Inflammatory macrophage treated with lipopolysaccharide for 1 hour (primary cell): Measurements from ENCODE around the gene KIF2A.

Source experiments
- DNase-seq, 2 donors: peaks; one replicate each; pipeline ENCODE4 v3.0.0-alpha.2; 2020 to 2022

Gene KIF2A

GRCh38 chr5:62330302-62330701 lies 24.3 kb downstream of the KIF2A start:
- DNase-seq: no peak

GRCh38 chr5:62331921-62332320 lies 25.9 kb downstream of the KIF2A start:
- DNase-seq: no peak

DNA sequence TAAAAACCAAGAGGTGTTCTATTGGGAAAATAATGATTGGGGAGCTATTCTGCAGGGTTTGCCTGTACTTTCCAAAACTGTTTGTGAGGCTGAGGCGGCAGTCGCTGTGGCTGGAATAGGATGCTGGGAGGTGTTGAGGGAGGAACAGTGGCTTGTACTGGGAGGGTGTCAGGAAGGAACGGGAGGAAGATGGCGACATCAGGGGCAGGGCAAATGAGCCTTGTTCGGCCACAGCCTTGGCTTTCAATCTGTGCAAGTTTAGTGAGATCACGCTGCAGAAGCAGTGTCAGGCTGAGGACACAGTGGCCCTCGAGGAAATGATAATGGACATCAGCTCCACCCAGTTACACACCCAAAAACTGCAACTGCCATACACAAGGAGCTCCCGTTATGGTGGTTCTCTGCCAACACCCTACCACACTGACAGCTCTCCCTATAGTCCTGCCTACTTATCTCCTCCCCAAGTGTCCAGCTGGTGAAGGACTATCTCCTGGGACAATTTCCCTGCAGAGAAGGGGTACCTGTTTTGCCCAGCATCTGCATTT lies 27.3 kb downstream of the KIF2A start:
- no peak for DNase-seq

DNA sequence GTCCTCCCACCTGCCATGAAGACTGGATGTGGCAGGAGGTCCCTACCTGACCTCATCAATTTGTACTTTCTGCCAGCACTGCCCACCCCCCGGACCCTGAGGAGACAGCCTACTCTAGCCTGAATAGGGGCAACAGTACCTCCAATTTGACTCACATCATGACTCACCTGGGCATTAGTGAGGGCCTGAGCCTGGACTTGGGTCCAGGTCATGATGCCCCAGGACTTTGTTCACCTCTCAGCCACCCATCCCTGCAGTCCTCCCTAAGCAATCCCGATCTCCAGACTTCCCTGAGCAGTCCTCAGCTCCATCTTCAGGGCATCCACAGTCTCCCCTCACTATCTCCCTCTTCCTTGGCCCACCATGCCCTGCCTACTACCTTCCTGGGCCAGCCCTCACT lies 28.1 kb downstream of the KIF2A start:
- no peak for DNase-seq

- DNase-seq: peak; percentile 32 to 65
Observed at GRCh38 chr5:62340392-62340791, 34.4 kb downstream of the KIF2A start.

- no peak for DNase-seq
Observed at GRCh38 chr5:62340979-62341378, 35.0 kb downstream of the KIF2A start.

- DNase-seq: no peak
Observed at GRCh38 chr5:62341783-62342475, 35.9 kb downstream of the KIF2A start.

DNA sequence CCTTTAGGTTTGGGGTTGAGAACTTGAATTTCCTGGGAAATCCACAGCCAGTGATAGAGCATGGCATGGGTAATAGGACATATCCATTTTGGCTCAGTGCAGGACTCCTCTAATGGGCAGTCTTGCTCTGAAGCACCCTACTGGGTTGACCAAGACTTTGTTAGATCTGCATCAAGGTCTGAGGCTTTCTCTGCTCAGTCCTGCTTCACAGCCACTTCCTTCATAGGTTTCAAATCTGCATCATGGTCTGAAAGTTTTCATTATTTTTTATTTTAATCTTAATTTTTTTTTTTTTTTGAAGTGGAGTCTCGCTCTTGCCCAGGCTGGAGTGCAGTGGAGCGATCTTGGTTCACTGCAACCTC lies 36.5 kb downstream of the KIF2A start:
- no peak for DNase-seq

- no peak for DNase-seq
Observed at GRCh38 chr5:62343428-62343827, 37.4 kb downstream of the KIF2A start.

DNA sequence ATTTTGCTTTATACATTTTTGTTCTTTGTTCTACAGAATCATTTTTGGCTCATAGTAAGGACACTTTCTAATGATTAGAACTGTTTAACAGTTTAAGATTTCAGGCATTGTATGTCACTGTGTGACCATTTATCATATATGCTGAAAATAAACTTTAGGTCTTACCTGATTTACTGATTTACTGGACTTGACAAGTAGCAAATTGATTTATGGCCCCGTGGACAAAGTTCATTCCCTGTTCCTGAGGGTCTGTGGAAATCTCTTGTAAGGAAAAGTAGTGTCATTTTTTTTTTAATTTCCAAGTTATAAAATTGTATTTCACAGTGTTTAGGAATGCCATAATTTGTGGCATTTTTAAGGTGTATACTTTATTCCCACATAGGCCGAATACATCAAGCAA lies 40.7 kb downstream of the KIF2A start:
- no peak for DNase-seq

- DNase-seq: no peak
Observed at GRCh38 chr5:62347928-62348327, 41.9 kb downstream of the KIF2A start.

DNA sequence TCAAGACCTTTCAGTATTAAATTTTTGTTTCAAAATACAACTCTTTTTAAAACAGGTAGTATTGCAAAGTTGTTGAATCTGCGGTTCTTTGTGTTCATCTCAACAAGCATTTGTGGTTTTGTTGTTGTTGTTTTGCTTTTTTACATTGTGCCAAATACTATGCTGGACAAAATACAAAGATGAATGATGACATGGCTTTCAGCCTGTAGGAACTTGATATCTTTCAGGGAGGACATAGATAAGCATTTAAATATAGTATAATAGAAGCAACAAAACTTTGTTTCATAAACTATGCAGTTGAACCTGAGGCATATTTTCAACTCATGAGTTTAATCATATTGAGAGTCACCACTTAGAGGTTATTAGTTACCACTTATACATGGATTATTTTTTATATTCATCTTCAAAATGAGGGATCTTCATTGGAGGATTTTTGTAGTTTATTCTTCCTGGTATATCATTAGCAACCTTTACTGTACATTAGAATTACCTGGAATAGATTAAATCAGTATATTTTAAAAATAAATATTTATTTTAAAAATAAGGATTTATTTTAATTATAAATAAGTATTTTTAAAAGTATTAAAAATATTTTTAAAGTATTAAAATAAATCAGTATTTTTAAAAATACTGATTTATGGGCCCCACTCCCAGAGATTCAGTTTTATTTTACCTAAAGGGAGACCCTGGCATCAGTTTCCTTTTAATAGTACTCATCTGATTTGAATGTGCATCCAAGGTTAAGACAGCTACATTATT lies 42.9 kb downstream of the KIF2A start:
- no peak for DNase-seq

GRCh38 chr5:62354028-62354874 lies 48.2 kb downstream of the KIF2A start:
- DNase-seq: peak; percentile 32 to 71

GRCh38 chr5:62362701-62363100 lies 56.7 kb downstream of the KIF2A start:
- DNase-seq: no peak

DNA sequence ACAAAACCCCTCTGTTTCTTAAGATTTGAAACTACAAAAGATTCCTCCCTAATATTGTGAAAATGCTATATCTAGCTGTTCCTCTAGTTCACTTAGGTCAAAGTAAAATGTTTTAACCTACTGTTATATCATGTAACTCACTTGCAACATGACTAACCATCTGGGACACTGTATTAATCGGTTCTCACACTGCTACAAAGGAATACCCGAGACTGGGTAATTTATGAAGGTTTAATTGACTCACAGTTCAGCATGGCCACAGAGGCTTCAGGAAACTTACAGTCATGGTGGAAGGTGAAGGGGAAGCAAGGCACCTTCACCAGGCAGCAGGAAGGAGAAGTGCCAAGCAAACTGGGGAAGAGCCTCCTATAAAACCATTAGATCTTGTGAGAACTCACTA lies 63.0 kb downstream of the KIF2A start:
- DNase-seq: peak in 1 of 2 donors; percentile 3

GRCh38 chr5:62371409-62371808 lies 65.4 kb downstream of the KIF2A start:
- DNase-seq: no peak

DNA sequence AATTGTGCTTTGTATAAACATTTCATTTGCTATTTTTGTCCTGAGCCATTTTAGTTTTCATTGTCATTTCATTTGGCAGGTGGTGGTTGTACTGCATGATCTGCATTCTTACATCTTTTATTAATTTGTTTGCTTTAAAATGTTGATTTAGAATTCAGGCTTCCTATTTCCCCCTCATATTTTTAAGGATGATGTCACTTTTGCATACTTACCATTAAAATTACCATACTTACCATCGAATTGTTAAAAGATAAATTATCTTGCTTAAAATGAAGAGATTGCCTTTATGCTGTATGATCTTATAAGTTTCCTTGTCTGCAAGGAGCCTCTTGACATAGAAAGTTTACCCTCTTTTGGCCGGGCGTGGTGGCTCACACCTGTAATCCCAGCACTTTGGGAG lies 66.6 kb downstream of the KIF2A start:
- DNase-seq: no peak

DNA sequence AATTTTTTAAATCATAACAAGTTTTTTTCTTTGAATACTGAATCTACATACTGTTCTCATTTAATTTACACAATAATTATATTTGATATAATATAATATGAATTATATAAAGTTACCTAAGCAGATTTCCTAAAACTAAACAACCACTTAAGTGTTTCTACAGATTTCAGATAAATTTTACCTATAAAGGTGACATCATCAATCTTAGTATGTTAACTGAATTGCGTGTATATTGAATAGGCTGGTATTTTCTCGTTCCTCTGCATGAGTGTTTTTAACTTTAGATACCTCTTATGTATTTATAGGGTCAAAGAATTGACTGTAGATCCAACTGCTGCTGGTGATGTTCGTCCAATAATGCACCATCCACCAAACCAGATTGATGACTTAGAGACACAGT lies 67.4 kb downstream of the KIF2A start:
- no peak for DNase-seq

DNA sequence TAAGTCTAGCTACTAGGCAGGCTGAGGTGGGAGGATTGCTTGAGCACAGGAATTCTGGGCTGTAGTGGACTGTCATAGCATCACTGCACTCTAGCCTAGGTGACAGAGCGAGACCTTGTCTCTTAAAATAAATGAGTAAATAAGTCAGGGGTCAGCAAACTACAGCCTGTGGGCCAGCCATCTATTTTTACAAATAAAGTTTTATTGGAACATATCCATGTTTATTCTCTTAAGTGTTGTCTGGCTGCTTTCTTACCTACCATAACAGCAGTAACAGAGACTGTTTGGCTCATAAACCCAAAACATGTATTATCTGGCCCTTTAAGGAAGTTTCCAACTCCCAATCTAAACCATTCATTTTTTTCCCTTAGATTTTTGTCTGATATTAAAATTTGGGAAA lies 68.1 kb downstream of the KIF2A start:
- DNase-seq: no peak

DNA sequence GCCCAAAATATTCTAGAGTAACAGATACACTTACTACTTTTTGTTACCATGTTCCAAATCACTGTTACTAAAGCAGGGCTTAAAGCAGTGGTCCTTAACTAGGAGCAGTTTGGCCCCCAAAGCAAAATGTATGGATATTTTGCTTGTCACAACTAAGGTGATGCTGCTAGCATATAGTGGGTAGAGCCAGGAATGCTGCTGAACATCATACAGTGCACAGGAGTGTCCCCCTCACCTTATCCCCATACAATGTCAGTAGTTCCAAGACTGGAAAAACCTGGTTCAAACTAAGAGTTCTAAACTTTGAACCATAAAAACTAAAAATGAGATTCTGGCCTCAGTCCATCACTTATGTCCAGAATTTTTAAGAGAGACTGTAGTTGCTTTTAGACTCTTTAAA lies 69.6 kb downstream of the KIF2A start:
- no peak for DNase-seq

DNA sequence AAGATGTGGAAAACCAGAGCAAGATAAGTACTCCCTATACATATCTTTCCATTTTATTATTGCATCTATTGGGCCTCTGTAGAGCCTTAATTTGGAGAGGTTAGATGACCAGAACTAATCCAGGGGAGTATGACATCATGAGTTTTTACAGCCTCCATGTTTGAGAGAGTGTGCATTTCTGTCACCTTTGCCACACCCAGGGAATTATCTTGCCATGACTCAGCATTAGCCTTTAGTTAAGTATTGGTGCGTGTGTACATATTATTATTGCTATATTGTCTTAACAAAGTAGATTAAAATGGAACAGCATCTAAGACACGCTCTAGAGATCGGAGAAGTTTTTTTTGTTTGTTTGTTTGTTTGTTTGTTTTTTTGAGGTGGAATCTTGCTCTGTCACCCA lies 70.1 kb downstream of the KIF2A start:
- DNase-seq: no peak

GRCh38 chr5:62385131-62385530 lies 79.1 kb downstream of the KIF2A start:
- no peak for DNase-seq

GRCh38 chr5:62385816-62386400 lies 79.9 kb downstream of the KIF2A start:
- DNase-seq: no peak
